GM21447 (cell line): ENCODE measurements around the gene TNFSF8.

ENCODE experiments used
- ATAC-seq: cut with Tn5 transposase; IDR thresholded peaks from one replicate; pipeline ENCODE4 v1.9.1; 2021; ENCODE audit not compliant: unreplicated experiment

Gene TNFSF8

GRCh38 chr9:114937516-114937915, 7.1 kb upstream of the TNFSF8 start:
- no peak for ATAC-seq

GRCh38 chr9:114936581-114936980, 6.2 kb upstream of the TNFSF8 start:
- no peak for ATAC-seq

- ATAC-seq: no peak
These were observed 4.7 kb upstream of the TNFSF8 start for GRCh38 chr9:114935119-114935518.

- ATAC-seq: no peak
These were observed 2.1 kb upstream of the TNFSF8 start for GRCh38 chr9:114932502-114932901.

- ATAC-seq: no peak
These were observed 1.0 kb upstream of the TNFSF8 start for GRCh38 chr9:114931407-114931806.

GRCh38 chr9:114929201-114929600, 1.2 kb downstream of the TNFSF8 start:
- no peak for ATAC-seq

- ATAC-seq: no peak
These were observed 1.7 kb downstream of the TNFSF8 start for GRCh38 chr9:114928671-114929070.

GRCh38 chr9:114928136-114928535, 2.3 kb downstream of the TNFSF8 start:
- ATAC-seq: no peak

- no peak for ATAC-seq
These were observed 4.7 kb downstream of the TNFSF8 start for GRCh38 chr9:114925672-114926071.

GRCh38 chr9:114925039-114925438, 5.4 kb downstream of the TNFSF8 start:
- no peak for ATAC-seq

GRCh38 chr9:114924327-114924726, 6.1 kb downstream of the TNFSF8 start:
- ATAC-seq: no peak

- no peak for ATAC-seq
These were observed 6.5 kb downstream of the TNFSF8 start for GRCh38 chr9:114923918-114924317.

- no peak for ATAC-seq
These were observed 9.2 kb downstream of the TNFSF8 start for GRCh38 chr9:114921171-114921570.

- ATAC-seq: no peak
These were observed 10.8 kb downstream of the TNFSF8 start for GRCh38 chr9:114919611-114920010.

GRCh38 chr9:114916481-114916880, 13.9 kb downstream of the TNFSF8 start:
- no peak for ATAC-seq

- no peak for ATAC-seq
These were observed 16.3 kb downstream of the TNFSF8 start for GRCh38 chr9:114914139-114914538.

- no peak for ATAC-seq
These were observed 16.7 kb downstream of the TNFSF8 start for GRCh38 chr9:114913656-114914055.

GRCh38 chr9:114913217-114913616, 17.2 kb downstream of the TNFSF8 start:
- no peak for ATAC-seq

- no peak for ATAC-seq
These were observed 19.1 kb downstream of the TNFSF8 start for GRCh38 chr9:114911167-114911821.

GRCh38 chr9:114910541-114910940, 19.9 kb downstream of the TNFSF8 start:
- ATAC-seq: no peak

- no peak for ATAC-seq
These were observed 20.7 kb downstream of the TNFSF8 start for GRCh38 chr9:114909661-114910060.

- no peak for ATAC-seq
These were observed 21.5 kb downstream of the TNFSF8 start for GRCh38 chr9:114908805-114909448.

- ATAC-seq: no peak
These were observed 22.2 kb downstream of the TNFSF8 start for GRCh38 chr9:114908104-114908622.
